ENCODE measurements around the gene CTNNA2. TPM values are rescaled to one million over a fixed set of nuclear protein-coding genes. Genes with fewer than 3 reads are reported as not detected.

CTNNA2 gene
- total and polyA plus RNA-seq, 9 of the 15 experiments (the other 6 are each of a cell fraction or from before 2014, with no cell fraction given): 0.03 to 0.40 (median 0.15) TPM

Small RNA genes lying within 50 kb of the gene (microRNA-seq; reads per million reads assigned to microRNA genes)
- not detected for gene MIR4264 (ENCODE audit: borderline microRNAs expressed)
- gene MIR8080 (ENCODE audit: borderline microRNAs expressed): not detected

Small RNA genes lying within 50 kb of the gene (small RNA-seq; reads per million reads assigned to genes)
- gene MIR4264 (not detected), gene MIR8080 (not detected), gene RNU6-561P (not detected)

All from K562 (cell line).